IMR-90 (cell line): ENCODE data around the gene ABCD1. TPM values are rescaled to one million over a fixed set of nuclear protein-coding genes. Genes with fewer than 3 reads are reported as not detected.

Experiments
- ATAC-seq: fragments of 200-7000 bp; cut with Tn5 transposase; 2 replicates; pipeline ENCODE4 v1.9.1; 2020; ENCODE audit warnings: low read depth, mild to moderate bottlenecking, moderate library complexity
- BruUV-seq: library from RNA; stranded (reverse); fragments of 400-500 nt; replicated peaks from 2 replicates; lab custom pipeline; 2021; lab: Mats Ljungman, UMichigan
- CTCF ChIA-PET: fragments of 300-600 bp; formaldehyde crosslinking; extraction: SDS; loops from one replicate; lab custom pipeline; 2021; ENCODE audit warnings: antibody characterized with exemption; lab: Yijun Ruan, JAX
- POLR2A ChIA-PET: fragments of 300-600 bp; sonication (Branson Sonifier 250); formaldehyde crosslinking; loops from one replicate; lab custom pipeline; 2022; ENCODE audit warnings: antibody characterized with exemption; ENCODE audit not compliant: unreplicated experiment; lab: Charles Lee
- DNase-seq: peaks from one replicate; pipeline ENCODE4 v3.0.0; 2013
- H2AFZ ChIP-seq: replicated peaks from 2 replicates; pipeline ENCODE3; 2013; ENCODE audit warnings: low read length, mild to moderate bottlenecking; ENCODE audit not compliant: poor library complexity
- H2AK5ac ChIP-seq: 2 replicates; pipeline ENCODE4 v1.6.1; 2013; ENCODE audit warnings: low read depth, low read length, inconsistent platforms
- H2AK9ac ChIP-seq: replicated peaks from 2 replicates; pipeline ENCODE3; 2013; ENCODE audit warnings: mild to moderate bottlenecking, low read depth, low read length, moderate library complexity; ENCODE audit not compliant: poor library complexity
- H2BK120ac ChIP-seq: 2 replicates; pipeline ENCODE4 v1.6.1; 2013; ENCODE audit warnings: low read depth, low read length, inconsistent platforms
- H2BK15ac ChIP-seq: 3 replicates; pipeline ENCODE4 v1.6.1; 2013; ENCODE audit warnings: low read depth, low read length, inconsistent platforms
- H2BK20ac ChIP-seq: 2 replicates; pipeline ENCODE4 v1.6.1; 2013; ENCODE audit warnings: low read depth, mild to moderate bottlenecking, inconsistent platforms, low read length, moderate library complexity
- H2BK5ac ChIP-seq: 2 replicates; pipeline ENCODE4 v1.6.1; 2013; ENCODE audit warnings: mild to moderate bottlenecking, low read depth, low read length, inconsistent platforms; ENCODE audit not compliant: poor library complexity, severe bottlenecking
- H3K14ac ChIP-seq: replicated peaks from 2 replicates; pipeline ENCODE4 v1.6.1; 2013; ENCODE audit warnings: low read depth, low read length, inconsistent platforms
- H3K18ac ChIP-seq: 2 replicates; pipeline ENCODE4 v1.6.1; 2013; ENCODE audit warnings: low read depth, low read length, control low read depth
- H3K23ac ChIP-seq: 2 replicates; pipeline ENCODE4 v1.6.1; 2013; ENCODE audit warnings: low read depth, low read length, inconsistent platforms
- H3K27ac ChIP-seq: 2 replicates; pipeline ENCODE4 v1.5.1; 2013; ENCODE audit warnings: mild to moderate bottlenecking, control low read depth, low read length; ENCODE audit not compliant: insufficient read depth
- H3K27me3 ChIP-seq: 2 replicates; pipeline ENCODE4 v1.6.1; 2013; ENCODE audit warnings: low read length; ENCODE audit not compliant: control insufficient read depth, insufficient read depth
- H3K36me3 ChIP-seq: 2 replicates; pipeline ENCODE4 v1.6.1; 2013; ENCODE audit warnings: low read length, mixed read lengths; ENCODE audit not compliant: control insufficient read depth, insufficient read depth
- H3K4ac ChIP-seq: 2 replicates; pipeline ENCODE4 v1.6.1; 2013; ENCODE audit warnings: low read depth, low read length, inconsistent platforms
- H3K4me1 ChIP-seq: 2 replicates; pipeline ENCODE4 v1.6.1; 2013; ENCODE audit warnings: low read length, mixed read lengths; ENCODE audit not compliant: control insufficient read depth, insufficient read depth
- H3K4me2 ChIP-seq: 2 replicates; pipeline ENCODE4 v1.6.1; 2013; ENCODE audit warnings: low read depth, mild to moderate bottlenecking, control low read depth, low read length, moderate library complexity
- H3K4me3 ChIP-seq: 2 replicates; pipeline ENCODE4 v1.5.1; 2013; ENCODE audit warnings: low read depth, mild to moderate bottlenecking, control low read depth, low read length, moderate library complexity; ENCODE audit not compliant: insufficient read depth
- H3K56ac ChIP-seq: 2 replicates; pipeline ENCODE4 v1.6.1; 2013; ENCODE audit warnings: low read length, inconsistent platforms; ENCODE audit not compliant: insufficient read depth; ENCODE audit errors: extremely low read depth
- H3K79me1 ChIP-seq, 2 experiments: 2 replicates each; pipeline ENCODE4 v1.6.1; 2013; ENCODE audit warnings: low read length in 2 of 2, inconsistent platforms in 1 of 2, low read depth in 1 of 2
- H3K9ac ChIP-seq: 2 replicates; pipeline ENCODE4 v1.6.1; 2013; ENCODE audit warnings: low read depth, low read length, control low read depth
- H3K9me1 ChIP-seq: 2 replicates; pipeline ENCODE4 v1.6.1; 2013; ENCODE audit warnings: low read length, inconsistent platforms; ENCODE audit not compliant: insufficient read depth
- H3K9me3 ChIP-seq: 2 replicates; pipeline ENCODE4 v1.6.1; 2013; ENCODE audit warnings: low read length; ENCODE audit not compliant: control insufficient read depth, insufficient read depth
- H4K20me1 ChIP-seq: 2 replicates; pipeline ENCODE4 v1.6.1; 2013; ENCODE audit warnings: low read length, inconsistent platforms; ENCODE audit not compliant: insufficient read depth
- H4K5ac ChIP-seq: 2 replicates; pipeline ENCODE4 v1.6.1; 2013; ENCODE audit warnings: mild to moderate bottlenecking, low read depth, low read length, control low read depth
- H4K8ac ChIP-seq, 2 experiments: 2 replicates each; pipeline ENCODE4 v1.6.1; 2013; ENCODE audit warnings: low read depth in 2 of 2, low read length in 2 of 2, control low read depth in 1 of 2, inconsistent platforms in 1 of 2
- H4K91ac ChIP-seq: 2 replicates; pipeline ENCODE4 v1.6.1; 2013; ENCODE audit warnings: low read depth, low read length, inconsistent platforms; ENCODE audit not compliant: insufficient read depth
- BHLHE40 ChIP-seq: fragments of 150-350 bp; IDR thresholded peaks from 2 replicates; pipeline ENCODE4 v1.6.1; 2016; ENCODE audit warnings: mild to moderate bottlenecking, low read depth, low read length
- CEBPB ChIP-seq: IDR thresholded peaks from 2 replicates; pipeline ENCODE4 v1.6.1; 2012; ENCODE audit warnings: low read depth, low read length, improper control_type of control experiment
- CTCF ChIP-seq: conservative IDR thresholded peaks from 2 replicates; pipeline ENCODE4 v1.5.1; 2012; ENCODE audit warnings: mild to moderate bottlenecking, low read depth, low read length, improper control_type of control experiment
- FOS ChIP-seq: fragments of 150-350 bp; IDR thresholded peaks from 2 replicates; pipeline ENCODE4 v1.6.1; 2016; ENCODE audit warnings: low read depth, low read length
- MAZ ChIP-seq: IDR thresholded peaks from 2 replicates; pipeline ENCODE4 v1.6.1; 2012; ENCODE audit warnings: low read depth, mild to moderate bottlenecking, low read length, improper control_type of control experiment, moderate library complexity, borderline replicate concordance
- MXI1 ChIP-seq: IDR thresholded peaks from 2 replicates; pipeline ENCODE4 v1.6.1; 2012; ENCODE audit warnings: low read depth, mild to moderate bottlenecking, low read length, moderate library complexity, borderline replicate concordance
- NFE2L2 ChIP-seq: fragments of 150-350 bp; IDR thresholded peaks from 2 replicates; pipeline ENCODE4 v1.6.1; 2016; ENCODE audit warnings: low read depth, mild to moderate bottlenecking, low read length
- POLR2A ChIP-seq: IDR thresholded peaks from 2 replicates; pipeline ENCODE4 v1.6.1; 2012; ENCODE audit warnings: mild to moderate bottlenecking, low read depth, low read length
- RAD21 ChIP-seq: IDR thresholded peaks from 2 replicates; pipeline ENCODE4 v1.6.1; 2012; ENCODE audit warnings: low read length, improper control_type of control experiment
- SMC3 ChIP-seq: fragments of 150-350 bp; IDR thresholded peaks from 2 replicates; pipeline ENCODE4 v1.6.1; 2016; ENCODE audit warnings: low read depth, mild to moderate bottlenecking, antibody characterized with exemption, low read length, moderate library complexity
- USF2 ChIP-seq: fragments of 150-350 bp; IDR thresholded peaks from 2 replicates; pipeline ENCODE4 v1.6.1; 2017; ENCODE audit warnings: mild to moderate bottlenecking, antibody characterized with exemption, low read length, low read depth
- WGBS, 2 experiments: methylation state at CpG; one replicate each; pipeline versions ENCODE4 v1.1.5 to v1.1.7; 2013; ENCODE audit warnings: missing lambda C conversion rate in 2 of 2; ENCODE audit not compliant: insufficient read length in 1 of 2; ENCODE audit errors: extremely low coverage in 2 of 2; 5-methylcytosine and 5-hydroxymethylcytosine counted together
- dilution Hi-C: fragments of 300-500 bp; cut with HindIII; formaldehyde crosslinking; loops from one replicate; pipeline ENCODE4 v1.14.3; 2018; ENCODE audit warnings: low sequenced_read_pairs; ENCODE audit not compliant: unreplicated experiment
- in situ Hi-C: fragments of 300-500 bp; cut with MboI; formaldehyde crosslinking; loops from 3 replicates; pipeline ENCODE4 v1.14.3; 2019; ENCODE audit warnings: low sequenced_read_pairs, inconsistent platforms, mixed read lengths
- intact Hi-C: fragments of 100-400 bp; cut with micrococcal nuclease; formaldehyde crosslinking; loops from 2 replicates; pipeline ENCODE4 v1.10.0; 2022
- polyA plus RNA-seq, 3 experiments: library from polyadenylated mRNA; depleted of rRNA; stranded (reverse); fragments of >200 nt; gene quantifications; 2 replicates each; pipeline ENCODE4 v1.2.3, GENCODE V29; 2012; ENCODE audit warnings: low replicate concordance in 1 of 3
- total RNA-seq: library from RNA; depleted of rRNA; stranded (reverse); fragments of >200 nt; gene quantifications from 2 replicates; pipeline ENCODE4 v1.2.3, GENCODE V29; 2012

ABCD1 gene
- total and polyA plus RNA-seq, 2 of the 4 experiments (the other 2 are of a cell fraction): 4.3 to 7.0 TPM

GRCh38 chrX:153693216-153694086 is 31.2 kb upstream of the ABCD1 start:
- H2BK120ac ChIP-seq: no peak overlapping the region
- intact Hi-C loops: no loop called here
- WGBS, 2 experiments: 90% methylated on average over 10 of the region's 31 CpGs; no CpG with 5 or more reads in 1 of the 2 experiments

More at GRCh38 chrX:153693216-153694086, 31.2 kb upstream of the ABCD1 start:
- TF ChIP-seq USF2: no peak
- TF ChIP-seq NFE2L2: no peak
- no peak for TF ChIP-seq BHLHE40
- TF ChIP-seq SMC3: no peak
- no peak for TF ChIP-seq POLR2A
- no peak for TF ChIP-seq MAZ
- TF ChIP-seq MXI1: no peak
- no peak for TF ChIP-seq CTCF
- no peak for TF ChIP-seq RAD21
- no peak for TF ChIP-seq FOS
- no peak for TF ChIP-seq CEBPB
- H3K4me3 ChIP-seq: no peak overlapping the region
- peaks cover 9% of the 10 kb centered on the region for H3K4me1 ChIP-seq
- no peak overlapping the region for H2AK9ac ChIP-seq
- no peak overlapping the region for H3K56ac ChIP-seq
- no peak overlapping the region for H2BK5ac ChIP-seq
- no peak overlapping the region for H3K4me2 ChIP-seq
- no peaks in the 10 kb centered on the region for H3K9me3 ChIP-seq
- peaks cover 12% of the 10 kb centered on the region for H4K20me1 ChIP-seq
- H4K5ac ChIP-seq: no peak overlapping the region
- H3K23ac ChIP-seq: no peak overlapping the region
- H3K36me3 ChIP-seq: peaks cover 7% of the 10 kb centered on the region
- H3K4ac ChIP-seq: no peak overlapping the region
- H2AK5ac ChIP-seq: no peak overlapping the region
- no peak overlapping the region for H2BK15ac ChIP-seq
- H3K9me1 ChIP-seq: peaks cover 5% of the 10 kb centered on the region; the same call in 1 of the 2 replicates
- no peaks in the 10 kb centered on the region for H3K27me3 ChIP-seq
- H3K79me1 ChIP-seq: 0 out of 4 replicates have a peak, but pooled peaks cover 0 to 6% of the 10 kb centered on the region in 2 experiments
- BruUV-seq: no TSS peak
- no peak overlapping the region for H4K91ac ChIP-seq
- no peak overlapping the region for H3K9ac ChIP-seq
- ATAC-seq: no peak
- no peak overlapping the region for H3K27ac ChIP-seq
- no peak overlapping the region for H3K14ac ChIP-seq
- no peak overlapping the region for H3K18ac ChIP-seq
- CTCF ChIA-PET: no interaction called here
- H4K8ac ChIP-seq: no peak overlapping the region
- no peak overlapping the region for H2BK20ac ChIP-seq
- no peak overlapping the region for H2AFZ ChIP-seq
- POLR2A ChIA-PET: no interaction called here
- in situ Hi-C loops (no loop called here), dilution Hi-C loops (no loop called here)
- no peak for DNase-seq
